Caco-2 (cell line): ENCODE results near the gene GALE. TPM values are rescaled to one million over a fixed set of nuclear protein-coding genes. Genes with fewer than 3 reads are reported as not detected.
"Not testable (repeated sequence)": the region's sequence is repeated elsewhere in the genome, so short reads cannot be mapped to it uniquely, and the experiment has no call there.

Experiments
- BruUV-seq: library from RNA; stranded (reverse); fragments of 400-500 nt; replicated peaks from 2 replicates; lab custom pipeline; 2021; lab: Mats Ljungman, UMichigan
- CTCF ChIA-PET: fragments of 300-600 bp; sonication (Branson Sonifier 250); formaldehyde crosslinking; loops from one replicate; lab custom pipeline; 2022; ENCODE audit warnings: antibody characterized with exemption; lab: Charles Lee
- POLR2A ChIA-PET: fragments of 300-600 bp; sonication (Branson Sonifier 250); formaldehyde crosslinking; loops from one replicate; lab custom pipeline; 2022; ENCODE audit warnings: antibody characterized with exemption; lab: Charles Lee
- DNase-seq, 2 experiments: peaks; one replicate each; pipeline versions ENCODE4 v3.0.0 to v3.0.0-alpha.2; 2020 to 2022
- H3K27me3 ChIP-seq: replicated peaks from 2 replicates; pipeline ENCODE4 v1.6.0; 2011; ENCODE audit warnings: low read length; ENCODE audit not compliant: control insufficient read depth, insufficient read depth
- H3K36me3 ChIP-seq: 2 replicates; pipeline ENCODE4 v1.5.1; 2011; ENCODE audit warnings: low read length; ENCODE audit not compliant: control insufficient read depth, insufficient read depth
- H3K4me1 ChIP-seq: fragments of 250-450 bp; sonication (Bioruptor Pico); 2 replicates; pipeline ENCODE4 v1.5.1; 2020; ENCODE audit warnings: mild to moderate bottlenecking
- H3K4me3 ChIP-seq: 2 replicates; pipeline ENCODE4 v1.5.1; 2011; ENCODE audit warnings: low read depth, mild to moderate bottlenecking, control low read depth, low read length
- H3K9me3 ChIP-seq: fragments of 250-450 bp; sonication (Bioruptor Pico); 2 replicates; pipeline ENCODE4 v1.5.1; 2020; ENCODE audit warnings: mild to moderate bottlenecking, moderate library complexity
- H3K27ac Mint-ChIP-seq: one replicate; pipeline ENCODE4 v1.8.0; 2022; ENCODE audit warnings: mixed read lengths; ENCODE audit not compliant: unreplicated experiment
- H3K27me3 Mint-ChIP-seq: one replicate; pipeline ENCODE4 v1.8.0; 2022; ENCODE audit warnings: mixed read lengths; ENCODE audit not compliant: insufficient read depth, unreplicated experiment
- H3K36me3 Mint-ChIP-seq: one replicate; pipeline ENCODE4 v1.8.0; 2022; ENCODE audit warnings: mild to moderate bottlenecking, mixed read lengths; ENCODE audit not compliant: insufficient read depth, unreplicated experiment
- H3K4me1 Mint-ChIP-seq: one replicate; pipeline ENCODE4 v1.8.0; 2022; ENCODE audit warnings: low read depth, mixed read lengths; ENCODE audit not compliant: unreplicated experiment
- H3K4me3 Mint-ChIP-seq: one replicate; pipeline ENCODE4 v1.8.0; 2022; ENCODE audit warnings: mild to moderate bottlenecking, moderate library complexity, mixed read lengths; ENCODE audit not compliant: unreplicated experiment
- H3K9me3 Mint-ChIP-seq: one replicate; pipeline ENCODE4 v1.8.0; 2022; ENCODE audit warnings: mixed read lengths; ENCODE audit not compliant: unreplicated experiment
- CTCF ChIP-seq, 2 experiments: fragments of 200-600 bp in 1 of 2; IDR thresholded peaks; 1 replicate in 1 of 2; 2 replicates in 1 of 2; pipeline versions ENCODE4 v1.5.1 to v1.8.0; 2011 to 2022; ENCODE audit warnings: antibody characterized with exemption in 1 of 2, control low read depth in 1 of 2, inconsistent platforms in 1 of 2, low read depth in 1 of 2, low read length in 1 of 2, mild to moderate bottlenecking in 1 of 2, moderate library complexity in 1 of 2; ENCODE audit not compliant: insufficient read depth in 1 of 2, severe bottlenecking in 1 of 2, unreplicated experiment in 1 of 2
- intact Hi-C: fragments of 100-400 bp; cut with micrococcal nuclease; formaldehyde crosslinking; loops from one replicate; pipeline ENCODE4 v1.10.0; 2022; ENCODE audit not compliant: unreplicated experiment
- total RNA-seq: library from RNA; stranded (reverse); gene quantifications from 2 replicates; pipeline ENCODE4 v1.2.3, GENCODE V29; 2022

Gene GALE
- total RNA-seq, 1 experiment from 2014 or later, result 51.6 TPM

GRCh38 chr1:23837908-23838307, 37.4 kb upstream of the GALE start:
- intact Hi-C loops, result no loop called here
- Histone ChIP-seq H3K4me3 (peak overlapping the region; percentile 5; the same call in 1 of the 2 replicates), H3K27me3 (no peaks in the 10 kb centered on the region), H3K4me1 (no peaks in the 10 kb centered on the region), H3K9me3 (no peaks in the 10 kb centered on the region), H3K36me3 (no peaks in the 10 kb centered on the region)
- BruUV-seq, result no TSS peak
- Mint-ChIP-seq H3K4me3 (peak overlapping the region; percentile 63), H3K9me3 (no peaks in the 10 kb centered on the region), H3K36me3 (peaks cover 6% of the 10 kb centered on the region), H3K27ac (no peak overlapping the region), H3K4me1 (peaks cover 7% of the 10 kb centered on the region), H3K27me3 (peaks cover 8% of the 10 kb centered on the region)
- TF ChIP-seq CTCF (IDR thresholded peaks at IDR 0.05; ENCODE audit: insufficient read depth in 1 of 2, low read depth in 1 of 2, low read length in 1 of 2, severe bottlenecking in 1 of 2, unreplicated experiment in 1 of 2), result no peak
- ChIA-PET POLR2A (interaction anchor here (0.6 kb wide), 1 partner anchor 12 kb away, joined by 5 read pairs; no protein-coding TSS in a partner anchor), CTCF (interaction anchor here (0.5 kb wide), 1 partner anchor 12 kb away, joined by 3 read pairs; the partner anchor contains the start of gene HMGCL)
- peak in 1 of 2 experiments; percentile 3 for DNase-seq

- H3K4me3 ChIP-seq, result no peak overlapping the region
- TF ChIP-seq CTCF (IDR thresholded peaks at IDR 0.05; ENCODE audit: insufficient read depth in 1 of 2, low read depth in 1 of 2, low read length in 1 of 2, severe bottlenecking in 1 of 2, unreplicated experiment in 1 of 2), result no peak
- Mint-ChIP-seq H3K36me3 (peaks cover 6% of the 10 kb centered on the region), H3K4me3 (no peak overlapping the region), H3K27me3 (peaks cover 8% of the 10 kb centered on the region), H3K27ac (no peak overlapping the region), H3K9me3 (no peaks in the 10 kb centered on the region), H3K4me1 (peaks cover 7% of the 10 kb centered on the region)
- H3K27me3 ChIP-seq, result no peaks in the 10 kb centered on the region
- no peaks in the 10 kb centered on the region for H3K4me1 ChIP-seq
- no peaks in the 10 kb centered on the region for H3K9me3 ChIP-seq
- CTCF ChIA-PET, result no interaction called here
- no TSS peak for BruUV-seq
- no peak for DNase-seq
- no peaks in the 10 kb centered on the region for H3K36me3 ChIP-seq
- POLR2A ChIA-PET, result no interaction called here
- intact Hi-C loops, result no loop called here
Measured at GRCh38 chr1:23836037-23836436, 35.5 kb upstream of the GALE start.

GRCh38 chr1:23834156-23834555, 33.6 kb upstream of the GALE start:
- H3K27ac Mint-ChIP-seq, H3K27me3 ChIP-seq, H3K9me3 ChIP-seq, intact Hi-C loops, BruUV-seq, H3K36me3 ChIP-seq, CTCF ChIA-PET, H3K9me3 Mint-ChIP-seq, H3K4me1 Mint-ChIP-seq, POLR2A ChIA-PET, H3K27me3 Mint-ChIP-seq, H3K36me3 Mint-ChIP-seq, H3K4me3 ChIP-seq, H3K4me1 ChIP-seq, H3K4me3 Mint-ChIP-seq, DNase-seq: not testable (repeated sequence)

- Histone ChIP-seq H3K4me1 (no peaks in the 10 kb centered on the region), H3K36me3 (no peaks in the 10 kb centered on the region), H3K9me3 (no peaks in the 10 kb centered on the region), H3K4me3 (no peak overlapping the region), H3K27me3 (no peaks in the 10 kb centered on the region)
- DNase-seq, result no peak
- Mint-ChIP-seq H3K4me3 (no peak overlapping the region), H3K36me3 (peaks cover 6% of the 10 kb centered on the region), H3K4me1 (no peaks in the 10 kb centered on the region), H3K9me3 (no peaks in the 10 kb centered on the region), H3K27me3 (no peaks in the 10 kb centered on the region), H3K27ac (no peak overlapping the region)
- TF ChIP-seq CTCF (IDR thresholded peaks at IDR 0.05; ENCODE audit: insufficient read depth in 1 of 2, low read depth in 1 of 2, low read length in 1 of 2, severe bottlenecking in 1 of 2, unreplicated experiment in 1 of 2), result no peak
- ChIA-PET POLR2A (no interaction called here), CTCF (no interaction called here)
- BruUV-seq, result no TSS peak
- intact Hi-C loops, result no loop called here
Measured at GRCh38 chr1:23827717-23828116, 27.2 kb upstream of the GALE start.

- DNase-seq, H3K27ac Mint-ChIP-seq, intact Hi-C loops, H3K4me1 ChIP-seq, H3K27me3 Mint-ChIP-seq, BruUV-seq, H3K36me3 Mint-ChIP-seq, H3K4me3 Mint-ChIP-seq, H3K27me3 ChIP-seq, CTCF ChIA-PET, H3K9me3 Mint-ChIP-seq, H3K36me3 ChIP-seq, POLR2A ChIA-PET, H3K4me1 Mint-ChIP-seq, H3K9me3 ChIP-seq, H3K4me3 ChIP-seq: not testable (repeated sequence)
Measured at GRCh38 chr1:23826590-23826989, 26.0 kb upstream of the GALE start.
